GM12864 (cell line): ENCODE data around the gene ZMIZ1.
"Not testable (repeated sequence)": the region's sequence is repeated elsewhere in the genome, so short reads cannot be mapped to it uniquely, and the experiment has no call there.

Source experiments
- DNase-seq: peaks from one replicate; pipeline ENCODE4 v3.0.0-alpha.2; 2011; ENCODE audit warnings: low read depth
- H3K4me3 ChIP-seq: 2 replicates; pipeline ENCODE4 v1.5.1; 2011; ENCODE audit warnings: mild to moderate bottlenecking, low read depth, low read length, control low read depth
- TF ChIP-seq, protein P1 (sequence below): IDR thresholded peaks from 2 replicates; pipeline ENCODE4 v1.5.1; 2011; ENCODE audit warnings: low read depth, mild to moderate bottlenecking, moderate library complexity, low read length, control low read depth, inconsistent platforms; ENCODE audit errors: missing control alignments

Gene ZMIZ1

GRCh38 chr10:79031723-79032122, 37.0 kb upstream of the ZMIZ1 start:
- no peak for DNase-seq
- H3K4me3 ChIP-seq: no peak overlapping the region
- TF ChIP-seq, protein P1, sequence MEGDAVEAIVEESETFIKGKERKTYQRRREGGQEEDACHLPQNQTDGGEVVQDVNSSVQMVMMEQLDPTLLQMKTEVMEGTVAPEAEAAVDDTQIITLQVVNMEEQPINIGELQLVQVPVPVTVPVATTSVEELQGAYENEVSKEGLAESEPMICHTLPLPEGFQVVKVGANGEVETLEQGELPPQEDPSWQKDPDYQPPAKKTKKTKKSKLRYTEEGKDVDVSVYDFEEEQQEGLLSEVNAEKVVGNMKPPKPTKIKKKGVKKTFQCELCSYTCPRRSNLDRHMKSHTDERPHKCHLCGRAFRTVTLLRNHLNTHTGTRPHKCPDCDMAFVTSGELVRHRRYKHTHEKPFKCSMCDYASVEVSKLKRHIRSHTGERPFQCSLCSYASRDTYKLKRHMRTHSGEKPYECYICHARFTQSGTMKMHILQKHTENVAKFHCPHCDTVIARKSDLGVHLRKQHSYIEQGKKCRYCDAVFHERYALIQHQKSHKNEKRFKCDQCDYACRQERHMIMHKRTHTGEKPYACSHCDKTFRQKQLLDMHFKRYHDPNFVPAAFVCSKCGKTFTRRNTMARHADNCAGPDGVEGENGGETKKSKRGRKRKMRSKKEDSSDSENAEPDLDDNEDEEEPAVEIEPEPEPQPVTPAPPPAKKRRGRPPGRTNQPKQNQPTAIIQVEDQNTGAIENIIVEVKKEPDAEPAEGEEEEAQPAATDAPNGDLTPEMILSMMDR: no peak

- DNase-seq: no peak
- no peak overlapping the region for H3K4me3 ChIP-seq
- TF ChIP-seq, protein P1: no peak
Observed at GRCh38 chr10:79034271-79034876, 34.4 kb upstream of the ZMIZ1 start.

GRCh38 chr10:79036416-79036815, 32.4 kb upstream of the ZMIZ1 start:
- DNase-seq, H3K4me3 ChIP-seq: not testable (repeated sequence)

GRCh38 chr10:79038104-79038840, 30.5 kb upstream of the ZMIZ1 start:
- DNase-seq: no peak

DNA sequence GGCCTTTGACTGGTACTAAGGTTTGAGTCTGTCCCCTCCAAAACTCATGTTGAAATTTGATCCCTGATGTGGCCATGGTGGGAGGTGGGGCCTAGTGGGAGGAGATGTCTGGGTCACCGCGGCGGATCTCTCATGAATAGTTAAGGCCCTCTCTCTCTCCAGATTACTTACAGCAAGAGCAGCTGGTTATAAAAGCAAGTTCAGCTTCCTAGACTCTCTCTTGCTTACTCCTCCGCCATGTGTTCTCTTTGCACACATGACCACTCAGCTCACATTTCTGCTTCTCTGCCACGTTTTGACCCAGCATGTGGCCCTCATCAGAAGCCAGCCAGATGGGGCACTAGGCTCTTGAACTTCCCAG, 29.9 kb upstream of the ZMIZ1 start:
- TF ChIP-seq, protein P1: no peak
- H3K4me3 ChIP-seq: no peak overlapping the region
- no peak for DNase-seq

More at GRCh38 chr10:79038104-79038840, 30.5 kb upstream of the ZMIZ1 start:
- H3K4me3 ChIP-seq: no peak overlapping the region
- TF ChIP-seq, protein P1: no peak

DNA sequence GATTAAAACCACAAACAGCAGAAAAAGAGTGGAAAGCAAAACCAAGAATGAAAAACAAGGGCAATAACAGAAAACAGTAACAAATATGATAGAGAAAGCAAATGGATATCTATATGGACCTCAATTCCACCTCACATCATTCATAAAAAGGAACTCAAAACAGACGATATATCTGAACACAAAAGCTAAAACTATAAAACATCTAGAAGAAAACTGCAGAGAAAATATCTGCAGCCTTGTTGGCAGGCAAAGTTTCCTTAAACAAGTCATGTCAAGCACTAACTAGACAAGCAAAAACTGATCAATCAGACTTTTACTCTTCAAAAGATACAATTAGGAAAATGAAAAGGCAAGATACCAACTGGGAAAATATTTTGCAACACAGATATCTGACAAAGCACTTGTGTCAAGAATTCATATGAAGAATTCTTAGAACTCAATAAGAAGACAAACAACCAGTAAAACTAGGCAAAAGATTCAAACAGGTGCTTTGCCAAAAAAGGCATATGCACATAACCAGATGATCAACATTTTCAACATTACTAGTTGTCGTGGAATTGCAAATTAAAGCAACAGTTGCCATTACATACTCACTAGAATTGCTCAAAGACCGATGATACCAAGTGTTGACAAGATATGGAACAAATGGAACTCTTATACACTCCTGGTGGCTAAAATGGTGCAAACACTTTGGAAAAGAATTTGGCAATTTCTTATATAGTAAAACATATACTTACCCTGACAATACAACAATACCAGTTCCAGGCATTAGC, 25.9 kb upstream of the ZMIZ1 start:
- no peak overlapping the region for H3K4me3 ChIP-seq
- no peak for DNase-seq
- TF ChIP-seq, protein P1: no peak

- no peak overlapping the region for H3K4me3 ChIP-seq
- TF ChIP-seq, protein P1: no peak
- no peak for DNase-seq
Observed at GRCh38 chr10:79044036-79044632, 24.6 kb upstream of the ZMIZ1 start.
